H54 (cell line): ENCODE measurements around the gene NAT14.
A peak's percentile ranks its signal among the peaks of the same experiment; 100 is the strongest.

Source experiments
- DNase-seq: peaks from one replicate; pipeline ENCODE4 v3.0.0; 2011; ENCODE audit warnings: low spot score, mixed read lengths; ENCODE audit not compliant: insufficient read length
- FAIRE-seq: peaks from 3 replicates; lab custom pipeline; 2011; peaks lifted over from hg19 to GRCh38; lab: Jason Lieb, UNC
- POLR2A ChIP-seq: IDR thresholded peaks from 2 replicates; pipeline ENCODE4 v1.6.1; 2011; ENCODE audit warnings: low read depth, mild to moderate bottlenecking, low read length

Gene NAT14, protein sequence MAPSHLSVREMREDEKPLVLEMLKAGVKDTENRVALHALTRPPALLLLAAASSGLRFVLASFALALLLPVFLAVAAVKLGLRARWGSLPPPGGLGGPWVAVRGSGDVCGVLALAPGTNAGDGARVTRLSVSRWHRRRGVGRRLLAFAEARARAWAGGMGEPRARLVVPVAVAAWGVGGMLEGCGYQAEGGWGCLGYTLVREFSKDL

GRCh38 chr19:55484593-55485438 is at the start of gene NAT14:
NAT14 (plus strand) TSS chr19:55485188; CDS start chr19:55485709, 521 bp downstream.
- DNase-seq: peak; percentile 95
- FAIRE-seq: no peak
- peak; percentile 17 for TF ChIP-seq POLR2A

DNA sequence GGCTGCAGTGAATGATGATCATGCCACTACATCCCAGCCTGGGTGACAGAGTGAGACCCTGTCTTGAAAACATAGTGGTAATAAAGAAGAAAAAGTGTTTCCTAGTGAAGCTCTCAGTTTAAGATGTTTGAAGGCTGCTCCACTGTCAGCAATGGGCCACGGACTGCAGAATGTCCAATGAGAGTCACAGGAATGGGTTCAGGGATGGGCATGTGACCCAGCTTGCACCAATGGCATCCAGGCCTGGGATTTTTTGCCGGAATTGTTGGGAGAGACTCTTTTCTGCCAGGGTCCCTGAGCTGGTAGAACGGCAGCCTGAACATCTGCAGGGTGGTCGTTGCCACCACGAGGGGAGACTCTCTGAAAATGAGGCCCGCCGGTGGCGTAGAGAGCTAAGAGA is 48.1 kb upstream of the NAT14 start:
- TF ChIP-seq POLR2A: no peak
- FAIRE-seq (no peak), DNase-seq (no peak)

DNA sequence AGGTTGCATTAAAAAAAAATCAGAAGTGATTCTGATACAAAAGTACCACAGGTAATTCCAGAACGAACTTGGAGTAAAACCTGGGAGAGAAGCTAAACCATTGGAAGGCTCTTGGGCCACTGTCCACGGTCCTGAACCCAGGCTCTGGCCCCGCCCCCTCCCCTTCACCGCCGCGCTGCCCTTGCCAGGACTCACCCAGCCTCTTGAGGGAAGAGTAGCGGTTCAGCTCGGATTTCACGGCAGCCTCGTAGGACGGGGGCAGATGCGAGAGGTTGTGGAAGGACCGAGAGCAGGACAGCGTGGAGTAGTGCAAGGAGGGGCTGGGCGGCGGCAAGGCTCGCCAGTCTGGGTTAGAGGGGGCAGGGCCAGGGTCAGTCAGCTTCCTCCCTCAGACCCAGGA is 47.6 kb upstream of the NAT14 start:
- TF ChIP-seq POLR2A: 0 out of 2 replicates have a peak, but pooled peaks have one; percentile 13
- FAIRE-seq (no peak), DNase-seq (peak; percentile 98)

DNA sequence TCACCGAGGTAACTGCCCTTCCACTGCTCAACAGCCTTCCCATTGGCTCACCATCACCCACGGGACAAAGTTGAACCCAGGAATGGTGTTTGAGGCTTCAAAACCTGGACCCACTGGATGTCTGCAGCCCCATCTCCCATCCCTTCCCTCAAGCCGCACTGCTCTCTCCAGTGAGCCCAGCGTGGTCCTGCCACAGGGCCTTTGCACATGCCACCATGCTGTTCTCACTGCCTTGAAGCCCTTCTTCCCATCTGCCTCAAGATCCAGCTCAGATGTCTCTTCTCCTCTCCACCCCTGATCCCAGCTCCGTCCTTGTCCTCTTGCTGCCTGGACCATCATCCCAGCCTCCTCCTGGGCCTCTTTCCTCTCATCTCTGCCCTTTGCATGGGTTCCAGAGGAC is 45.9 kb upstream of the NAT14 start:
- DNase-seq (no peak), FAIRE-seq (no peak)
- no peak for TF ChIP-seq POLR2A

DNA sequence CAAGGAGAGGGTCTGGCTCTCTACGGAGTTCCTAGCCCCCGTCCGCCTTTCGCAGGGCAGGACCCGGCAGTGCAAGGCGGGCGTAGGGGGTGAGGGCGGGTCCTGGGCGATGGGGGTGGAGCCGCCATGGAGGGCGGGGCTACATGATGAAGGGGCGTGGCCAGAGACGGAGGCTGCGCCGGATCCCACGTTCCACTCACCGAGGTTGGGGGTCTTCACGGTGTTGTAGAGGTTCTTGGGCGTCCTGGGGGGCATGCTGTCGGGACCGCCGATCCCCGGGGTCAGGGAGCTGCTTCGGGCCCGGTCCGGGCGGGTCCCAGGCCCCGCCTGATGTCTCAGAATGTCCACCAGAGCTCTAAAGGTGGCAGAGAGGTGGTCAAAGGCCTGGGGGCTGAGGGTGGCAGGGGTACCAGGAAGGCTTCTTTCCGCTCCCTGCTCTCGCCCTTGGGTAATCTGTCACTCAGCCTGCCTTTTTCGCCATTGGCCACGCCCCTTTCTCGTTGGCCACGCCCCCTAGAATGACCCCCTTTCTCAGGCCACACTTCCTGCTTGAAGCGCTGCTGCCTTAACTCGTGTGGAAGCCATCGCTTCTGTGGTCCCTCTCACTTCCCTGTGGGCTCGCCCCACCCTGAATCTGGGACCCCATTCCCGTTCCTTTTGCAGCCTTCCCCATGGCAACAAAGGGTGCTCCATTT is 44.4 kb upstream of the NAT14 start:
- no peak for TF ChIP-seq POLR2A
- FAIRE-seq (no peak), DNase-seq (no peak)

- FAIRE-seq (no peak), DNase-seq (no peak)
- no peak for TF ChIP-seq POLR2A
These were observed 43.7 kb upstream of the NAT14 start for GRCh38 chr19:55441319-55441691.

- FAIRE-seq (no peak), DNase-seq (no peak)
- TF ChIP-seq POLR2A: no peak
These were observed 43.2 kb upstream of the NAT14 start for GRCh38 chr19:55441692-55442321.

GRCh38 chr19:55442372-55442961 is 42.5 kb upstream of the NAT14 start:
- no peak for DNase-seq
- FAIRE-seq: no peak
- TF ChIP-seq POLR2A: no peak

- DNase-seq (no peak), FAIRE-seq (no peak)
- no peak for TF ChIP-seq POLR2A
These were observed 41.8 kb upstream of the NAT14 start, which contains the start of gene SHISA7 for GRCh38 chr19:55443045-55443823. SHISA7 (minus strand) TSS chr19:55443300; CDS start chr19:55442863, 437 bp downstream.

DNA sequence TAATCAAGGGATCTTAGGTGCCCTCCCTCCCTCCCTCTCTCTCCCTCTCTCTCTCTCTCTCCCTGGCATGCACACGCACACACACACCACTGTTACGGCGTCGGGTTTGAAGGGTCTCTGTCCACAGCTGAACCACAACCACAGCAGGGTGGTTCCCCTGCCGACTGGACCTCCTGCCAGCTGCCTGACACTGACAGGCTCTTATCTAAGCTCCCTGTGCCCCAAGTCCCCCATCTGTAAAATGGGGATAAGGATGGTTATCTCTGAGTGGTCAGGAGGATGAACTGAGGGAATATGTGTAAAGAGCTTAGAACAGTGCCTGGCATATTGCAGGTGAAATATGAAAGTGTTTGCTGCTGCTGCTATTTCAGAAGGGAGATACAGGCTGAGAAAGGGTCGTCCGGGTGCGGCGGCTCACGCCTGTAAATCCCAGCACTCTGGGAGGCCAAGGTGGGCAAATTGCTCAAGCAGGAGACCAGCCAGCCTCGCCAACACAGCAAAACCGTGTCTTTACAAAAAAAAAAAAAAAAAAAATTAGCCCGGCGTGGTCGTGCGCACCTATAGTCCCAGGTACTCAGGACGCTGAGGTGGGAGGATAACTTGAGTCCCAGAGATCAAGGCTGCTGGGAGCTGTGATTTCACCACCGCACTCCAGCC is 41.0 kb upstream of the NAT14 start:
- TF ChIP-seq POLR2A: no peak
- no peak for DNase-seq
- FAIRE-seq: no peak

- FAIRE-seq (no peak), DNase-seq (no peak)
- TF ChIP-seq POLR2A: no peak
These were observed 40.3 kb upstream of the NAT14 start for GRCh38 chr19:55444646-55445045.

- FAIRE-seq: no peak
- TF ChIP-seq POLR2A: no peak
- DNase-seq: no peak
These were observed 38.9 kb upstream of the NAT14 start for GRCh38 chr19:55446060-55446459.
